PC-9 (cell line): ENCODE results near the gene SGSM1. TPM values are rescaled to one million over a fixed set of nuclear protein-coding genes. Genes with fewer than 3 reads are reported as not detected.

Source experiments
- BruUV-seq: library from RNA; stranded (reverse); fragments of 400-500 nt; replicated peaks from 2 replicates; lab custom pipeline; 2021; lab: Mats Ljungman, UMichigan
- CTCF ChIA-PET: fragments of 300-600 bp; sonication (Branson Sonifier 250); formaldehyde crosslinking; loops from one replicate; lab custom pipeline; 2022; ENCODE audit warnings: antibody characterized with exemption; lab: Charles Lee
- POLR2A ChIA-PET: fragments of 300-600 bp; sonication (Branson Sonifier 250); formaldehyde crosslinking; loops from one replicate; lab custom pipeline; 2022; ENCODE audit warnings: antibody characterized with exemption; ENCODE audit not compliant: unreplicated experiment; lab: Charles Lee
- DNase-seq, 2 experiments: peaks; one replicate each; pipeline versions ENCODE4 v3.0.0 to v3.0.0-alpha.2; 2015 to 2022; ENCODE audit warnings: mixed read lengths in 1 of 2
- H2AFZ ChIP-seq: fragments of 200-600 bp; sonication (generic); 2 replicates; pipeline ENCODE4 v1.8.1; 2017; ENCODE audit warnings: antibody characterized with exemption
- H3F3A ChIP-seq: fragments of 200-600 bp; sonication (generic); 2 replicates; pipeline ENCODE4 v1.8.1; 2017; ENCODE audit warnings: antibody characterized with exemption, mild to moderate bottlenecking, low read depth; ENCODE audit not compliant: insufficient read depth
- H3K27ac ChIP-seq: fragments of 200-600 bp; sonication (generic); 2 replicates; pipeline ENCODE4 v1.6.1; 2016; ENCODE audit warnings: mixed run types
- H3K27me3 ChIP-seq: fragments of 200-600 bp; sonication (generic); 2 replicates; pipeline ENCODE4 v1.6.1; 2016; ENCODE audit warnings: low read depth, mixed run types; ENCODE audit not compliant: insufficient read depth
- H3K36me3 ChIP-seq: fragments of 200-600 bp; sonication (generic); 2 replicates; pipeline ENCODE4 v1.6.1; 2016; ENCODE audit warnings: low read depth, mixed run types
- H3K4me1 ChIP-seq: fragments of 200-600 bp; sonication (generic); replicated peaks from 2 replicates; pipeline ENCODE4 v1.6.1; 2016; ENCODE audit warnings: mixed run types; ENCODE audit not compliant: insufficient read depth
- H3K4me2 ChIP-seq: fragments of 200-600 bp; sonication (generic); 2 replicates; pipeline ENCODE4 v1.6.1; 2017; ENCODE audit warnings: mixed run types
- H3K4me3 ChIP-seq: fragments of 200-600 bp; sonication (generic); 2 replicates; pipeline ENCODE4 v1.6.1; 2016; ENCODE audit warnings: mixed run types
- H3K79me2 ChIP-seq: fragments of 200-600 bp; sonication (generic); 2 replicates; pipeline ENCODE4 v1.6.1; 2017; ENCODE audit warnings: low read depth, mixed run types
- H3K9me2 ChIP-seq: fragments of 200-600 bp; sonication (generic); 2 replicates; pipeline ENCODE4 v1.8.1; 2017; ENCODE audit warnings: mild to moderate bottlenecking; ENCODE audit not compliant: insufficient read depth
- H3K9me3 ChIP-seq: fragments of 200-600 bp; sonication (generic); 2 replicates; pipeline ENCODE4 v1.8.1; 2016; ENCODE audit warnings: low read depth; ENCODE audit not compliant: insufficient read depth
- H4K20me1 ChIP-seq: fragments of 200-600 bp; sonication (generic); 2 replicates; pipeline ENCODE4 v1.8.1; 2017; ENCODE audit not compliant: insufficient read depth
- CTCF ChIP-seq: fragments of 200-600 bp; sonication (generic); conservative IDR thresholded peaks from 2 replicates; pipeline ENCODE4 v1.6.1; 2017; ENCODE audit warnings: mixed run types, antibody characterized with exemption, mild to moderate bottlenecking, moderate library complexity
- EZH2 ChIP-seq: fragments of 200-600 bp; sonication (generic); IDR thresholded peaks from 2 replicates; pipeline ENCODE4 v1.8.0; 2017; ENCODE audit warnings: antibody characterized with exemption, low read depth
- intact Hi-C: fragments of 100-400 bp; cut with micrococcal nuclease; formaldehyde crosslinking; loops from one replicate; pipeline ENCODE4 v1.10.0; 2022; ENCODE audit not compliant: unreplicated experiment
- total RNA-seq: library from RNA; stranded (reverse); gene quantifications from 2 replicates; pipeline ENCODE4 v1.2.3, GENCODE V29; 2021

Gene SGSM1
- total RNA-seq, 1 experiment from 2014 or later: 0.48 TPM

- Histone ChIP-seq H3K4me1 (no peaks in the 10 kb centered on the region), H3K36me3 (no peaks in the 10 kb centered on the region), H2AFZ (no peak overlapping the region), H3K9me3 (no peaks in the 10 kb centered on the region), H3K27me3 (peaks cover 21% of the 10 kb centered on the region), H4K20me1 (no peaks in the 10 kb centered on the region), H3K79me2 (no peaks in the 10 kb centered on the region), H3K4me2 (peak overlapping the region; percentile 92), H3K9me2 (no peaks in the 10 kb centered on the region), H3F3A (no peaks in the 10 kb centered on the region), H3K4me3 (peak overlapping the region; percentile 63; the same call in 1 of the 2 replicates), H3K27ac (no peak overlapping the region)
- CTCF ChIA-PET: interaction anchor here (0.6 kb wide), 4 partner anchors 37 to 875 kb away, joined by 3 to 6 read pairs (median 4); no protein-coding TSS in a partner anchor
- BruUV-seq: no TSS peak
- POLR2A ChIA-PET: no interaction called here
- intact Hi-C loops: no loop called here
- TF ChIP-seq EZH2 (no peak), CTCF (no peak)
- no peak for DNase-seq
Observed at GRCh38 chr22:24806663-24807001, 621 bp downstream of the SGSM1 start.

- Histone ChIP-seq H2AFZ (no peak overlapping the region), H3K4me1 (no peaks in the 10 kb centered on the region), H4K20me1 (no peaks in the 10 kb centered on the region), H3K4me3 (no peak overlapping the region), H3F3A (no peaks in the 10 kb centered on the region), H3K27ac (no peak overlapping the region), H3K4me2 (no peak overlapping the region), H3K27me3 (peaks cover 21% of the 10 kb centered on the region), H3K9me3 (no peaks in the 10 kb centered on the region), H3K36me3 (no peaks in the 10 kb centered on the region), H3K9me2 (no peaks in the 10 kb centered on the region), H3K79me2 (no peaks in the 10 kb centered on the region)
- ChIA-PET CTCF (no interaction called here), POLR2A (no interaction called here)
- DNase-seq: no peak
- intact Hi-C loops: no loop called here
- no TSS peak for BruUV-seq
- TF ChIP-seq CTCF: no peak
- no peak for TF ChIP-seq EZH2
Observed at GRCh38 chr22:24807284-24807950, 1.4 kb downstream of the SGSM1 start.

DNA sequence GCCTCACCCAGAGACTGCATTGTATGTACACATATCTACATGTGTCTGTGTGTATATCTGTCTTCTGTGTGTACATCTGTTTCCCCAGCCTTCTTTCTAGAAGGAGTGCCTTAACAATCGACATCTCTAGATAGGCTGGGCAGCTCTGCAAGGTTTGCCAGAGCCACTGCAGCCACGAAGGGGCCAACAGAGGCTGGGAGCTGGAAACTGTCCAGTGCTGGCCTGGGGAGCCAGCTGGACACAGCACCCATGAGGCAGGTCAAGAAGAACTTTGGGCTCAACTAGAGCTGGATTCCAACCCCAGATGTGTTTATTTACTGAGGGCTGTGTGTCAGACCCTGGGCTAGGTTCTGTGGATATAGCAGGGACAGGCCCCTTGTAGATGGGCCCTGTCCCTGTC is 3.3 kb downstream of the SGSM1 start:
- Histone ChIP-seq H3K4me2 (no peak overlapping the region), H4K20me1 (no peaks in the 10 kb centered on the region), H3K9me2 (no peaks in the 10 kb centered on the region), H2AFZ (no peak overlapping the region), H3K79me2 (no peaks in the 10 kb centered on the region), H3F3A (no peaks in the 10 kb centered on the region), H3K9me3 (no peaks in the 10 kb centered on the region), H3K27ac (no peak overlapping the region), H3K36me3 (no peaks in the 10 kb centered on the region), H3K4me1 (no peaks in the 10 kb centered on the region), H3K4me3 (no peak overlapping the region), H3K27me3 (peaks cover 31% of the 10 kb centered on the region)
- ChIA-PET CTCF (no interaction called here), POLR2A (interaction anchor here (0.7 kb wide), 1 partner anchor 1177 kb away, joined by 3 read pairs; the partner anchor contains the start of gene DRICH1)
- TF ChIP-seq CTCF (no peak), EZH2 (no peak)
- intact Hi-C loops: no loop called here
- BruUV-seq: no TSS peak
- no peak for DNase-seq
